H9 (cell line): ENCODE data around the gene GANAB. TPM values are rescaled to one million over a fixed set of nuclear protein-coding genes. Genes with fewer than 3 reads are reported as not detected.

ENCODE experiments used
- DNase-seq: peaks from one replicate; pipeline ENCODE4 v3.0.0-alpha.2; 2017
- H2AFZ ChIP-seq: one replicate; pipeline ENCODE4 v1.6.1; 2013; ENCODE audit warnings: mild to moderate bottlenecking, low read length, control low read depth, moderate library complexity
- H2AK5ac ChIP-seq: 2 replicates; pipeline ENCODE4 v1.6.1; 2013; ENCODE audit warnings: low read length, control low read depth, mixed read lengths; ENCODE audit not compliant: insufficient read length
- H2BK120ac ChIP-seq: one replicate; pipeline ENCODE4 v1.6.1; 2013; ENCODE audit warnings: low read depth, mild to moderate bottlenecking, low read length, control low read depth, inconsistent platforms; ENCODE audit not compliant: poor library complexity, severe bottlenecking
- H2BK12ac ChIP-seq: 2 replicates; pipeline ENCODE4 v1.6.1; 2013; ENCODE audit warnings: low read length, control low read depth, mixed read lengths, low read depth; ENCODE audit not compliant: insufficient read length
- H2BK15ac ChIP-seq: 2 replicates; pipeline ENCODE4 v1.6.1; 2013; ENCODE audit warnings: low read depth, low read length, control low read depth
- H2BK20ac ChIP-seq: one replicate; pipeline ENCODE4 v1.6.1; 2013; ENCODE audit warnings: low read depth, mild to moderate bottlenecking, low read length, control low read depth, inconsistent platforms; ENCODE audit not compliant: poor library complexity, severe bottlenecking
- H2BK5ac ChIP-seq: 2 replicates; pipeline ENCODE4 v1.6.1; 2013; ENCODE audit warnings: low read length, control low read depth, mixed read lengths; ENCODE audit not compliant: insufficient read length
- H3K14ac ChIP-seq: 2 replicates; pipeline ENCODE4 v1.6.1; 2013; ENCODE audit warnings: low read length, control low read depth; ENCODE audit not compliant: insufficient read depth
- H3K18ac ChIP-seq: 2 replicates; pipeline ENCODE4 v1.6.1; 2013; ENCODE audit warnings: low read depth, mild to moderate bottlenecking, mixed read lengths, low read length, control low read depth; ENCODE audit not compliant: insufficient read length
- H3K23ac ChIP-seq: 2 replicates; pipeline ENCODE4 v1.6.1; 2013; ENCODE audit warnings: low read length, control low read depth, mixed read lengths, low read depth; ENCODE audit not compliant: insufficient read length
- H3K23me2 ChIP-seq: 2 replicates; pipeline ENCODE4 v1.6.1; 2013; ENCODE audit warnings: low read depth, mild to moderate bottlenecking, mixed read lengths, low read length, control low read depth; ENCODE audit not compliant: insufficient read length, poor library complexity, severe bottlenecking
- H3K27ac ChIP-seq: 2 replicates; pipeline ENCODE4 v1.5.1; 2013; ENCODE audit warnings: low read length, control low read depth, mixed read lengths, low read depth; ENCODE audit not compliant: insufficient read length
- H3K27me3 ChIP-seq: 2 replicates; pipeline ENCODE4 v1.6.1; 2013; ENCODE audit warnings: low read length, control low read depth, inconsistent platforms; ENCODE audit not compliant: insufficient read depth
- H3K4ac ChIP-seq: 2 replicates; pipeline ENCODE4 v1.6.1; 2013; ENCODE audit warnings: low read depth, mild to moderate bottlenecking, control low read depth, inconsistent platforms, low read length, moderate library complexity
- H3K4me1 ChIP-seq: 2 replicates; pipeline ENCODE4 v1.6.1; 2013; ENCODE audit warnings: low read length, control low read depth, inconsistent platforms; ENCODE audit not compliant: insufficient read depth
- H3K4me2 ChIP-seq: 2 replicates; pipeline ENCODE4 v1.6.1; 2013; ENCODE audit warnings: low read length, control low read depth, mixed read lengths; ENCODE audit not compliant: insufficient read length, insufficient read depth
- H3K56ac ChIP-seq: 2 replicates; pipeline ENCODE4 v1.6.1; 2013; ENCODE audit warnings: low read depth, mild to moderate bottlenecking, mixed read lengths, low read length, control low read depth; ENCODE audit not compliant: insufficient read length
- H3K79me1 ChIP-seq: 2 replicates; pipeline ENCODE4 v1.6.1; 2013; ENCODE audit warnings: low read depth, mild to moderate bottlenecking, moderate library complexity, low read length, control low read depth, inconsistent platforms; ENCODE audit not compliant: insufficient read depth, poor library complexity, severe bottlenecking
- H3K79me2 ChIP-seq: 2 replicates; pipeline ENCODE4 v1.6.1; 2013; ENCODE audit warnings: low read length, control low read depth, inconsistent platforms; ENCODE audit not compliant: insufficient read depth
- H3K9ac ChIP-seq: 2 replicates; pipeline ENCODE4 v1.6.1; 2013; ENCODE audit warnings: low read length, control low read depth, mixed read lengths; ENCODE audit not compliant: insufficient read length; ENCODE audit errors: extremely low read depth
- H3K9me3 ChIP-seq: one replicate; pipeline ENCODE4 v1.6.1; 2013; ENCODE audit warnings: low read depth, low read length, inconsistent platforms; ENCODE audit not compliant: control insufficient read depth
- H3T11ph ChIP-seq: one replicate; pipeline ENCODE4 v1.6.1; 2013; ENCODE audit warnings: mild to moderate bottlenecking, low read length, control low read depth, inconsistent platforms
- H4K20me1 ChIP-seq: one replicate; pipeline ENCODE4 v1.6.1; 2013; ENCODE audit not compliant: control insufficient read depth, insufficient read length, insufficient read depth
- H4K5ac ChIP-seq: 2 replicates; pipeline ENCODE4 v1.6.1; 2013; ENCODE audit warnings: low read depth, mild to moderate bottlenecking, mixed read lengths, low read length, control low read depth; ENCODE audit not compliant: insufficient read length
- H4K8ac ChIP-seq: replicated peaks from 2 replicates; pipeline ENCODE4 v1.6.1; 2013; ENCODE audit warnings: low read length, control low read depth, mixed read lengths, low read depth; ENCODE audit not compliant: insufficient read length
- H4K91ac ChIP-seq: 2 replicates; pipeline ENCODE4 v1.6.1; 2013; ENCODE audit warnings: low read depth, mild to moderate bottlenecking, moderate library complexity, mixed read lengths, low read length, control low read depth; ENCODE audit not compliant: insufficient read length
- H3K27ac Mint-ChIP-seq, 3 experiments: 2 replicates in 2 of 3; 3 replicates in 1 of 3; pipeline ENCODE4 v1.8.0; 2020 to 2021; ENCODE audit warnings: mixed read lengths in 3 of 3, mild to moderate bottlenecking in 1 of 3, moderate library complexity in 1 of 3
- H3K27me3 Mint-ChIP-seq: 2 replicates; pipeline ENCODE4 v1.8.0; 2021; ENCODE audit warnings: low read depth, mild to moderate bottlenecking, moderate library complexity, mixed read lengths
- H3K36me3 Mint-ChIP-seq, 3 experiments: 2 replicates in 2 of 3; 3 replicates in 1 of 3; pipeline ENCODE4 v1.8.0; 2020 to 2021; ENCODE audit warnings: low read depth in 3 of 3, mixed read lengths in 3 of 3; ENCODE audit not compliant: insufficient read depth in 1 of 3
- H3K4me1 Mint-ChIP-seq, 2 experiments: 2 replicates each; pipeline ENCODE4 v1.8.0; 2020; ENCODE audit warnings: mixed read lengths in 2 of 2
- H3K4me3 Mint-ChIP-seq, 2 experiments: 2 replicates in 1 of 2; 3 replicates in 1 of 2; pipeline ENCODE4 v1.8.0; 2020 to 2021; ENCODE audit warnings: mild to moderate bottlenecking in 2 of 2, mixed read lengths in 2 of 2, moderate library complexity in 1 of 2
- H3K9me3 Mint-ChIP-seq, 2 experiments: 2 replicates in 1 of 2; 3 replicates in 1 of 2; pipeline ENCODE4 v1.8.0; 2020; ENCODE audit warnings: mild to moderate bottlenecking in 2 of 2, mixed read lengths in 2 of 2, moderate library complexity in 1 of 2
- CTCF ChIP-seq: fragments of 200-600 bp; sonication (generic); conservative IDR thresholded peaks from 3 replicates; pipeline ENCODE4 v1.8.0; 2021; ENCODE audit warnings: antibody characterized with exemption, mild to moderate bottlenecking
- WGBS: extraction: QIAGEN DNeasy Blood & Tissue Kit; methylation state at CpG from one replicate; pipeline ENCODE4 v1.1.7; 2013; ENCODE audit warnings: missing lambda C conversion rate, low lambda C conversion rate, mixed read lengths; ENCODE audit not compliant: insufficient read length; ENCODE audit errors: extremely low coverage; 5-methylcytosine and 5-hydroxymethylcytosine counted together
- total RNA-seq: library from RNA; stranded (reverse); gene quantifications from 2 replicates; pipeline ENCODE4 v1.2.1, GENCODE V29; 2021

The GANAB gene
- total RNA-seq, 1 experiment from 2014 or later = 387 TPM

DNA sequence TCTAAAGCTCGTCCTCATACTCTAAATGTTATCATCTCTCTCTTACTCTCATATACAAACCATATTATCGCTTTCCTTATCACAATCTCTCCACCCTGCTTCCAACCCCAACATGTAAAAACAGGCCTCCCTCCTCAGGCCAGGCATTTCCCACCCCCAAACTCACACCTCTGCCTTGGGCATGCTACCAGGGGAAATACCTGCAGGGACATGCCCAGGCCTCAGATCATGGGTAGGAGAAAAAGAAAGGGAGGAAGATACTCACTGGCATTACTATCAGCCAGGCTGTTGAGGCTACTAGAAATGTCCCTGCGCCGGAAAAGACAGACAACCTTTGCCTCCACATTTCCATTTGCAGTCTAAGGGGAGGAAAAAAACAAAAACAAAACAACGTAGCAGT, 46.5 kb downstream of the GANAB start:
- Histone ChIP-seq H2BK15ac (no peak overlapping the region), H2AFZ (no peak overlapping the region), H3K9me3 (no peaks in the 10 kb centered on the region), H2BK120ac (no peak overlapping the region), H3K14ac (no peak overlapping the region), H3K79me1 (no peaks in the 10 kb centered on the region), H3K27me3 (peaks cover 12% of the 10 kb centered on the region; the same call in 1 of the 2 replicates), H3K56ac (no peak overlapping the region), H2BK5ac (no peak overlapping the region), H4K8ac (no peak overlapping the region), H4K20me1 (no peaks in the 10 kb centered on the region), H3K18ac (no peak overlapping the region), H3K23ac (no peak overlapping the region), H2BK12ac (no peak overlapping the region), H3K23me2 (peaks cover 4% of the 10 kb centered on the region), H3K79me2 (no peaks in the 10 kb centered on the region; the same call in 1 of the 2 replicates), H3K4me2 (peak overlapping the region; percentile 71), H4K91ac (no peak overlapping the region), H3K9ac (no peak overlapping the region), H4K5ac (no peak overlapping the region), H3K27ac (no peak overlapping the region), H3T11ph (no peak overlapping the region), H3K4me1 (peaks cover 8% of the 10 kb centered on the region), H3K4ac (no peak overlapping the region), H2BK20ac (no peak overlapping the region), H2AK5ac (no peak overlapping the region)
- 100% methylated on average over 2 of the region's 5 CpGs for WGBS
- Mint-ChIP-seq H3K4me1 (peaks cover 39 to 48% of the 10 kb centered on the region in 2 experiments), H3K4me3 (peak overlapping the region; percentile 90 to 93), H3K36me3 (peaks cover 57 to 68% (median 63%) of the 10 kb centered on the region in 3 experiments), H3K27ac (peak overlapping the region in 2 of 3 experiments; percentile 4 to 36; a peak in 2 of 7 replicates), H3K27me3 (peaks cover 34% of the 10 kb centered on the region), H3K9me3 (no peaks in the 10 kb centered on the region)
- TF ChIP-seq CTCF = no peak
- no peak for DNase-seq
